Breast epithelium (tissue), 4 donors: ENCODE measurements around the gene ENTPD7. TPM values are rescaled to one million over a fixed set of nuclear protein-coding genes. Genes with fewer than 3 reads are reported as not detected.

Source experiments
- DNase-seq, 2 donors: peaks; one replicate each; pipeline ENCODE4 v3.0.0-alpha.2; 2019; ENCODE audit warnings: low spot score in 2 of 2
- H3K27ac ChIP-seq, 2 donors: fragments of 200-600 bp; sonication (generic) in 1 of 2; one replicate each; pipeline ENCODE4 v1.5.1; 2016 to 2019; ENCODE audit warnings: mild to moderate bottlenecking in 1 of 2
- H3K27me3 ChIP-seq, 2 donors: fragments of 200-600 bp; sonication (generic) in 1 of 2; one replicate each; pipeline versions ENCODE4 v1.5.1 to v1.6.0; 2017 to 2019; ENCODE audit warnings: control low read depth in 1 of 2, mild to moderate bottlenecking in 1 of 2
- H3K36me3 ChIP-seq: fragments of 200-600 bp; one replicate; pipeline ENCODE4 v1.5.1; 2019
- H3K4me1 ChIP-seq, 2 donors: fragments of 200-600 bp; sonication (generic); one replicate each; pipeline ENCODE4 v1.5.1; 2016 to 2019; ENCODE audit warnings: control low read depth in 1 of 2
- H3K4me3 ChIP-seq, 3 donors: fragments of 200-600 bp; sonication (generic); 1 replicate in 2 of 3; 2 replicates in 1 of 3; pipeline ENCODE4 v1.5.1; 2016 to 2019; ENCODE audit warnings: mild to moderate bottlenecking in 3 of 3, moderate library complexity in 2 of 3
- H3K9me3 ChIP-seq, 2 donors: fragments of 200-600 bp; sonication (generic) in 1 of 2; one replicate each; pipeline ENCODE4 v1.5.1; 2016 to 2019; ENCODE audit warnings: control low read depth in 1 of 2
- POLR2A ChIP-seq: fragments of 450-650 bp; IDR thresholded peaks from one replicate; pipeline ENCODE4 v1.6.1; 2016; ENCODE audit warnings: antibody characterized with exemption, mild to moderate bottlenecking, moderate library complexity
- POLR2AphosphoS5 ChIP-seq, 3 donors: sonication (generic); formaldehyde crosslinking; IDR thresholded peaks; one replicate each; pipeline ENCODE4 v1.6.1; 2017; ENCODE audit warnings: antibody characterized with exemption in 3 of 3
- intact Hi-C: fragments of 100-400 bp; cut with DNase I; formaldehyde crosslinking; loops from one replicate; pipeline ENCODE4 v1.15.1; 2023; ENCODE audit warnings: low total_unique reads
- total RNA-seq, 3 donors: library from RNA; depleted of rRNA; stranded (reverse); fragments of >200 nt; gene quantifications; one replicate each; pipeline ENCODE4 v1.1.0, GENCODE V29; 2016
- TF ChIP-seq, protein P1 (sequence below), 3 donors: fragments of 450-650 bp; IDR thresholded peaks; one replicate each; pipeline ENCODE4 v1.5.1; 2016 to 2017; ENCODE audit warnings: antibody characterized with exemption in 3 of 3, mild to moderate bottlenecking in 3 of 3, moderate library complexity in 3 of 3

ENTPD7 gene
- total RNA-seq, 3 donors from 2014 or later: 3.5 to 11.6 (median 10.8) TPM

DNA sequence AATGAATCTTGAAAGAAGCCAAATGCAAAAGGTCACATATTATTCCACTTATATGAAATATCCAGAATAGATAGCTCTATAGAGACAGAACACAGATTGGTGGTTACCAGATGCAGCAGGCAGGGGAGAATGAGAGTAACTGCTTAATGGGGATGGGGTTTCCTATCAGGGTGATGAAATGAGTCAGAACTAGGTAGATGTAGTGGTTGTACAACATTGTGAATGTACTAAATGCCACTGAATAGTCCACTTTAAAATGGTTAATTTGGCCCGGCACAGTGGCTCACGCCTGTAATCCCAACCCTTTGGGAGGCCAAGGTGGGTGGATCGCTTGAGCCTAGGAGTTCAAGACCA lies 29.7 kb upstream of the ENTPD7 start:
- TF ChIP-seq, protein P1, sequence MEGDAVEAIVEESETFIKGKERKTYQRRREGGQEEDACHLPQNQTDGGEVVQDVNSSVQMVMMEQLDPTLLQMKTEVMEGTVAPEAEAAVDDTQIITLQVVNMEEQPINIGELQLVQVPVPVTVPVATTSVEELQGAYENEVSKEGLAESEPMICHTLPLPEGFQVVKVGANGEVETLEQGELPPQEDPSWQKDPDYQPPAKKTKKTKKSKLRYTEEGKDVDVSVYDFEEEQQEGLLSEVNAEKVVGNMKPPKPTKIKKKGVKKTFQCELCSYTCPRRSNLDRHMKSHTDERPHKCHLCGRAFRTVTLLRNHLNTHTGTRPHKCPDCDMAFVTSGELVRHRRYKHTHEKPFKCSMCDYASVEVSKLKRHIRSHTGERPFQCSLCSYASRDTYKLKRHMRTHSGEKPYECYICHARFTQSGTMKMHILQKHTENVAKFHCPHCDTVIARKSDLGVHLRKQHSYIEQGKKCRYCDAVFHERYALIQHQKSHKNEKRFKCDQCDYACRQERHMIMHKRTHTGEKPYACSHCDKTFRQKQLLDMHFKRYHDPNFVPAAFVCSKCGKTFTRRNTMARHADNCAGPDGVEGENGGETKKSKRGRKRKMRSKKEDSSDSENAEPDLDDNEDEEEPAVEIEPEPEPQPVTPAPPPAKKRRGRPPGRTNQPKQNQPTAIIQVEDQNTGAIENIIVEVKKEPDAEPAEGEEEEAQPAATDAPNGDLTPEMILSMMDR (IDR thresholded peaks at IDR 0.05): no peak
- no peak for TF ChIP-seq POLR2AphosphoS5 (IDR thresholded peaks at IDR 0.05)
- no peak for TF ChIP-seq POLR2A
- no peaks in the 10 kb centered on the region for H3K9me3 ChIP-seq
- intact Hi-C loops: no loop called here

DNA sequence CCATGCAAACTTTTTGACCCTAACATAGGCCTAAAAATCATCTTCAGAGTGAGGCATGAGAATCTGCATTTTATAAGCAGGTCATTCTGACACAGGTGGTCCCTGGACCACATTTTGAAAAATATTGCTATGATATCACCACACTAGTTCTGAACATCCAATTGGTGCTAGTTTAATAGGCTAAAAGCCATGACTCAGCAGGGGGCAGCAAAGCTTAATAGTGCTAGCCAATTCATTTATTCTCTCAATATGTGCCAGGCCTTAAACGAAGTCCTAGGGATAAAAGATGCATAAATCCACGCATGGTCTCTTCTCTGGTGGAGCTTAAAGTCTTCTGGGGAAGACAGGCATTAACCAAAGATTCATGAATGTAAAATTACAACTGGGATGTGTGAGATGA lies 28.9 kb upstream of the ENTPD7 start:
- no peaks in the 10 kb centered on the region for H3K4me1 ChIP-seq
- intact Hi-C loops: no loop called here
- DNase-seq: no peak
- no peak overlapping the region for H3K4me3 ChIP-seq
- no peaks in the 10 kb centered on the region for H3K9me3 ChIP-seq
- no peaks in the 10 kb centered on the region for H3K36me3 ChIP-seq
- H3K27me3 ChIP-seq: no peaks in the 10 kb centered on the region
- TF ChIP-seq, protein P1 (IDR thresholded peaks at IDR 0.05): peak in 1 of 3 donors; percentile 18
- no peak for TF ChIP-seq POLR2A
- TF ChIP-seq POLR2AphosphoS5 (IDR thresholded peaks at IDR 0.05): no peak
- H3K27ac ChIP-seq: no peak overlapping the region

More for the DNA sequence above, 29.7 kb upstream of the ENTPD7 start:
- no peak overlapping the region for H3K4me3 ChIP-seq
- H3K27ac ChIP-seq: no peak overlapping the region
- H3K4me1 ChIP-seq: no peaks in the 10 kb centered on the region
- H3K36me3 ChIP-seq: no peaks in the 10 kb centered on the region
- DNase-seq: no peak
- no peaks in the 10 kb centered on the region for H3K27me3 ChIP-seq

DNA sequence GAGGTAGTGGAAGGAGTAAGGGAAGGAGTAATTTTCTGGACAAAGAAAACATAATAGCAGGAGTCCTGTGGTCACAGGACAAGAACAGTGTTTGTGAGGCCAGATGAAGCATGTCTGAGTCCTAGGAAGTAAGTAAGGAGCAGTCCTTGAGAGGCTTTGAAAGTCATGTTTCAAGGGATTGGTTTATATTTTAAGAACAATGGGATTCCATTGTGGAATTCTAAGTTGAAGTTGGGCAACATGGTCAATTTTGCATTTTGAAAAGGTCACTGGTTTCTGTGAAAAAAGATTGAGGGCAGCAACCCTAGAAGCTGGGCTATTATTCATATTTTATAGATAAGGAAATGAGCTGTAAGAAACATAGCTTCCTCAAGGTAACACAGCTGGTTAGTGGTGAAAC lies 28.3 kb upstream of the ENTPD7 start:
- no peak for TF ChIP-seq POLR2AphosphoS5 (IDR thresholded peaks at IDR 0.05)
- TF ChIP-seq, protein P1 (IDR thresholded peaks at IDR 0.05): no peak
- Histone ChIP-seq H3K4me1 (no peaks in the 10 kb centered on the region), H3K4me3 (no peak overlapping the region), H3K36me3 (no peaks in the 10 kb centered on the region), H3K27me3 (no peaks in the 10 kb centered on the region), H3K9me3 (no peaks in the 10 kb centered on the region), H3K27ac (no peak overlapping the region)
- intact Hi-C loops: no loop called here
- DNase-seq: no peak

DNA sequence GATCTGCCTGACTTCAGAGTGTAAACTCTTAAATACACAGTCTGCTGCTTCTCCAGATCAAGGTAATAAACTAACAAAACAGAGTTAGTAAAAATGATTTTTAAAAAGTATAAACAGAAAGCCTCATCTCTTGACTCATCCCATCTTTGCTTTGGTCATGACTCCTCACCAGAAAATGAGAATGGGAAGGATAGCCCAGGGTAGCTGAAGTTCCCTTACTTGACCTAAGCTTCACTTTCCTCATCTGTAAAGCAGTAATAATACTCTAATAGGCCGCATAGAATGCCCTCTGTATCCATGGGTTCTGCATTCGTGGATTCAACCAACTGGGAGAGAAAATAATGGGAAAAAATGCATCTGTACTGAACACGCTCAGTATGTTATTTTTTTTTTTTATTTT lies 27.8 kb upstream of the ENTPD7 start:
- Histone ChIP-seq H3K4me1 (no peaks in the 10 kb centered on the region), H3K27me3 (no peaks in the 10 kb centered on the region)
- no peak for TF ChIP-seq POLR2AphosphoS5 (IDR thresholded peaks at IDR 0.05)
- no peak for TF ChIP-seq POLR2A
- TF ChIP-seq, protein P1 (IDR thresholded peaks at IDR 0.05): no peak

DNA sequence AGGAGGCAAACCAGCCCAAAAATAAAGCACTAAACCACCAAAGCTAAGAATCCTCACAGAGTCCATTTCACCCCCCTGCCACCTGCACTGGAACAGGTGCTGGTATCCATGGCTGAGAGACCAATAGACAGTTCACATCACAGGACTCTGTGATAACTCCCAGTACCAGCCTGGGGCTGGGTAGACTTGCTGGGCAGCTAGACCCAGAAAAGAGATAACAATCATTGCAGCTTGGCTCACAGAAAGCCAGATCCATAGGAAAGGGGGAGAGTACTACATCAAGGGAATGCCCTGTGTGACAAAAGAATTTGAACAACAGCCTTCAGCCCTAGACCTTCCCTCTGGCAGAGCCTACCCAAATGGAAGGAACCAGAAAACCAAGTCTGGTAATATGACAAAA lies 25.5 kb upstream of the ENTPD7 start:
- no peaks in the 10 kb centered on the region for H3K27me3 ChIP-seq
- no peak overlapping the region for H3K27ac ChIP-seq
- no peaks in the 10 kb centered on the region for H3K36me3 ChIP-seq
- no peaks in the 10 kb centered on the region for H3K9me3 ChIP-seq
- H3K4me3 ChIP-seq: no peak overlapping the region
- no peaks in the 10 kb centered on the region for H3K4me1 ChIP-seq
- intact Hi-C loops: no loop called here
- DNase-seq: no peak
- no peak for TF ChIP-seq POLR2AphosphoS5 (IDR thresholded peaks at IDR 0.05)

More for the DNA sequence above, 27.8 kb upstream of the ENTPD7 start:
- Histone ChIP-seq H3K4me3 (no peak overlapping the region), H3K9me3 (no peaks in the 10 kb centered on the region), H3K27ac (no peak overlapping the region), H3K36me3 (no peaks in the 10 kb centered on the region)
- no peak for DNase-seq
- intact Hi-C loops: no loop called here

DNA sequence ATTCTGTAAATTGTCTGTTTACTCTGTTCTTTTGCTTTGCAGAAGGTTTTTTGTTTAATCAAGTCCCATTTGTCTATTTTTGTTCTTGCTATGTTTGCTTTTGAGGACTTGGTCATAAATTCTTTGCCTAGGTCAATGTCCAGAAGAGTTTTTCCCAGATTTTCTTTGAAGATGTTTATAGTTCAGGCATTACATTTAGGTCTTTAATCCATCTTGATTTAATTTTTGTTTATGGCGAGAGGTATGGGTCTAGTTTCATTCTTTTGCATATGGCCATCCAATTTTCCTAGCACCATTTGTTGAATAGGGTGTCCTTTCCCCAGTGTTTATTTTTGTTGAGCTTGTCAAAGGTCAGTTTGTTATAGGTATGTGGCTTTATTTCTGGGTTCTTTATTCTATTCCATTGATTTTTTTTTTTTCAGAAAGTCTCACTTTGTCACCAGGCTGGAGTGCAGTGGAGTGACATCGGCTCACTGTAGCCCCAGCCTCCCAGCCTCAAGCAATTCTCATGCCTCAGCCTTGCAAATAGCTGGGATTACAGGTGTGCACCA lies 11.6 kb upstream of the ENTPD7 start:
- Histone ChIP-seq H3K36me3 (no peaks in the 10 kb centered on the region), H3K4me1 (no peaks in the 10 kb centered on the region), H3K27me3 (no peaks in the 10 kb centered on the region), H3K4me3 (no peak overlapping the region), H3K27ac (no peak overlapping the region), H3K9me3 (no peaks in the 10 kb centered on the region)
- TF ChIP-seq POLR2AphosphoS5 (IDR thresholded peaks at IDR 0.05): no peak
- no peak for TF ChIP-seq POLR2A
- intact Hi-C loops: no loop called here
- DNase-seq: no peak
